Measurements from ENCODE around the gene SLC16A13. TPM values are rescaled to one million over a fixed set of nuclear protein-coding genes. Genes with fewer than 3 reads are reported as not detected.

Gene SLC16A13
- total and polyA plus RNA-seq, 2 of the 8 experiments (the other 6 are each of a cell fraction or from before 2014, with no cell fraction given), result 5.4 to 5.8 TPM

GRCh38 chr17:7016418-7016817 is 19.4 kb upstream of the SLC16A13 start (continued):
- TF ChIP-seq HDAC2 (IDR thresholded peaks at IDR 0.05; ENCODE audit: borderline replicate concordance in 1 of 2, low read depth in 2 of 2, low read length in 2 of 2), result no peak
- no peak for TF ChIP-seq USF2 (IDR thresholded peaks at IDR 0.05; ENCODE audit: low read length)
- TF ChIP-seq TBP (IDR thresholded peaks at IDR 0.05; ENCODE audit: low read depth, low read length), result no peak
- TF ChIP-seq RFX5 (IDR thresholded peaks at IDR 0.05; ENCODE audit: borderline replicate concordance, low read depth, low read length), result no peak
- TF ChIP-seq CTBP2 (IDR thresholded peaks at IDR 0.05; ENCODE audit: borderline replicate concordance, insufficient read depth, insufficient read length, low read length), result no peak
- no peak for TF ChIP-seq SUZ12 (IDR thresholded peaks at IDR 0.05; ENCODE audit: low read length)
- TF ChIP-seq CHD2 (IDR thresholded peaks at IDR 0.05; ENCODE audit: low read length), result no peak
- no peak for TF ChIP-seq ATF3 (IDR thresholded peaks at IDR 0.05; ENCODE audit: insufficient read depth, low read depth, low read length)
- TF ChIP-seq JUN (IDR thresholded peaks at IDR 0.05; ENCODE audit: low read depth, low read length), result no peak

Data from H1 (cell line).